ENCODE data around the gene ROR2.

The ROR2 gene

DNA sequence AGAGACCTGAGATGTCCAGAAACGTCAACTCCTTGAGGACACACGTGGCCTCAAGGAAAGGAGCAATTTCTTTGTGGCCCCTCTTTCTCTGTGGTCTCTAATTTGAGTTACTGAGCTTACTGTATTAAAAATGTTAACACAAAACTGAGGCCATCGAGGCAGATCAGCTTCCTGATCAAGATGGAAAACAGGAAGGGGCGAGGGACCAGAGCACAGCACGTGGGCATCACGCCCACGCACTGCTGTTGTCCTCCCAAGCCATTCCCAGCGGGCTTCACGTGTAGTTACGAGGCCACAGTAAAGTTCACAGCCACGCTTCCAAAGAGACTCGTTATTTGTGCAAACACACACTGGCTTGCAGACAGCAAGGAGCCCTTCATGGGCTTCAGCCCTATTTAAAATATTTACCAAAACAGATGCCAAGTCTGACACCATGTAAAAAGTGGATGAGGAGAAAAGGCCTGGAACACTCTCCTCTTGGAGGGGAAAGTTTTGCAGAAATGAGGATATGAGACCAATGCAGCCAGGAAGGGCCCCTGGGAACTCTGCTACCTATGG lies 149.5 kb downstream of the ROR2 start:
- TF ChIP-seq, protein P1, sequence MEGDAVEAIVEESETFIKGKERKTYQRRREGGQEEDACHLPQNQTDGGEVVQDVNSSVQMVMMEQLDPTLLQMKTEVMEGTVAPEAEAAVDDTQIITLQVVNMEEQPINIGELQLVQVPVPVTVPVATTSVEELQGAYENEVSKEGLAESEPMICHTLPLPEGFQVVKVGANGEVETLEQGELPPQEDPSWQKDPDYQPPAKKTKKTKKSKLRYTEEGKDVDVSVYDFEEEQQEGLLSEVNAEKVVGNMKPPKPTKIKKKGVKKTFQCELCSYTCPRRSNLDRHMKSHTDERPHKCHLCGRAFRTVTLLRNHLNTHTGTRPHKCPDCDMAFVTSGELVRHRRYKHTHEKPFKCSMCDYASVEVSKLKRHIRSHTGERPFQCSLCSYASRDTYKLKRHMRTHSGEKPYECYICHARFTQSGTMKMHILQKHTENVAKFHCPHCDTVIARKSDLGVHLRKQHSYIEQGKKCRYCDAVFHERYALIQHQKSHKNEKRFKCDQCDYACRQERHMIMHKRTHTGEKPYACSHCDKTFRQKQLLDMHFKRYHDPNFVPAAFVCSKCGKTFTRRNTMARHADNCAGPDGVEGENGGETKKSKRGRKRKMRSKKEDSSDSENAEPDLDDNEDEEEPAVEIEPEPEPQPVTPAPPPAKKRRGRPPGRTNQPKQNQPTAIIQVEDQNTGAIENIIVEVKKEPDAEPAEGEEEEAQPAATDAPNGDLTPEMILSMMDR (IDR thresholded peaks at IDR 0.05): no peak

DNA sequence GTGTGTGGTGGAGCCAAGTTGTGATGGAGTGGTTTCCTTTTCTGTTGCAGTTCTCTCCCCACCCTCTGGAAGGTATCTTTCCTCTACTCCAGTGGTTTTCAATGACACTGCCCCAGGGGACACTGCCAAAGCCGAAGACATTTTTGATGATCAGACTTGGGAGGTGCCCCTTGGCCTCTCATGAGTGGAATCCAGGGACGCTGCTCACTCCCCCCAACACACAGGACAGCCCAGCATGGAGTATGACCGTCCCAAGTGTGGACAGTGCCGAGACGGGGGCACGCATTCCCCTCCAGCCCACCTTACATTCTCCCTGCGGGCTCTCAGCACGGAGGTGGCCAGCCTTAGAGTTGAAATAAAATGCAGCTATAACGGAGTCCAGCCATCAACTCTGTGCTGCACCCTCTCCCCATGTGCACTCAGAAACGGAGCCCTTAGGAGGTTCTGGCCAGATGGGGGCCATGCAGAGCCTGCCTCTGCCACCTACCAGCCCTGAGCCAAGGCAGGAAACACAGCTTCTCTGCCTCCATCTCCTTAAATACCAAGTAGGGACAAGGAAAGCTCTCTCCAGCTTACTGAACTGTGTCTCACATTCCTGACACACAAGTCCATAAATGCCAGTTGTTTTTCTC lies 150.8 kb downstream of the ROR2 start:
- TF ChIP-seq, protein P1 (IDR thresholded peaks at IDR 0.05): no peak

DNA sequence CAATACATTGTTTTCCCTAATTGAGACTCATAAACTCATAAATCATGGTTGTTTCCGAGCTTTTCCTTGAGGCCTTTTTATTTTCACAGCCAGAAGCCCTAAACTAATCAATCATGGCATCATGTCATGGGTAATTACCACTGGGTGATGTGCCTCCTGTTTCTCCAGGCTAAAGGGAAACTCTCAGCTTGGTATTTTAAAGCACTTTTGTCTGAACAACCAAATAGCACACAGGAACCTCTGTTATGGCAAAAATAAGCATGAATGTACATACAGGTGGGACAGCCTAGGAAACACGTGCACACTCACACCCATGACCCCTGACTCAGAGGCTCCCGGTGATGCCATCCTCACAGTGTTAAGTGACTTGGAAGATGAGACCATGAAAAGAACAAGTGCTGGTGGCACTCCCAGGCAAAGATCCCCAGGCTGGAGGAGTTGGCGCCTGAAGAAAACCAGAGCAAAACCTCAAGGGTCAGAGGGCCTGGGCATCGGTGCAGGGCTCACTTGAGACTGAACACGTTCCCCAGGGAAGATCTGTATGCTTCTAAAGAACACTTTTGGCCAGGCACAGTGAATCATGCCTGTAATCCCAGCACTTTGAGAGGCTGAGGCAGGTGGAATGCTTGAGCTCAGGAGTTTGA lies 154.3 kb downstream of the ROR2 start:
- TF ChIP-seq, protein P1 (IDR thresholded peaks at IDR 0.05): no peak

DNA sequence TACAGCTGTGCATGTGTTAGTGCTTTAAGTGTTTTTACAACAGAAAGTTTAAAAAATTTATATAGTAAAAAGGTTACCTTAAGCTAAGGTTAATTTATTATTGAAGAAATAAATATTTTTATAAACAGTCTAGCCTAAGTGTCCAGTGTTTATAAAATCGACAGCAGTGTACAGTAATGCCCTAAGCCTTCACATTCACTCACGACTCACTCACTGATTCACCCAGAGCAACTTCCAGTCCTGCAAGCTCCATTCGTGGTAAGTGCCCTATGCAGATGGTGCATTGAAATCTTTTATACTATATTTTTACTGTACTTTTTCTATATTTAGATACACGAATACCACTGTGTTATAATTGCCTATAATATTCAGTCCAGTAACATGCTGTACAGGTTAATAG lies 159.1 kb downstream of the ROR2 start:
- TF ChIP-seq, protein P1 (IDR thresholded peaks at IDR 0.05): no peak

DNA sequence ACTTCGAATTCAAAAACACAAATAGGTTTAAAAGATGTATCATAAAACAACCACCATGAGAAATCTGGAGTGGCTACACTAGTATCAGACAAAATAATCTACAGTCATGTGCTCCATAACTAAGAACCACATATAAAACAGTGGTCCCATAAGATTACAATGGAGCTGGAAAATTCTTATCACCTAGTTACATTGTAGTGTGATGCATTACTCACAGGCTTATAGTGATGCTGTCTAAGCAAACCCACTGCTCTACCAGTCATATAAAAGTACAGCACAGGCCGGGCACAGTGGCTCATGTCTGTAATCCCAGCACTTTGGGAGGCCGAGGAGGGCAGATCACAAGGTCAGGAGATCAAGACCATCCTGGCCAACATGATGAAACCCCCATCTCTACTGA lies 160.1 kb downstream of the ROR2 start:
- TF ChIP-seq, protein P1 (IDR thresholded peaks at IDR 0.05): no peak

DNA sequence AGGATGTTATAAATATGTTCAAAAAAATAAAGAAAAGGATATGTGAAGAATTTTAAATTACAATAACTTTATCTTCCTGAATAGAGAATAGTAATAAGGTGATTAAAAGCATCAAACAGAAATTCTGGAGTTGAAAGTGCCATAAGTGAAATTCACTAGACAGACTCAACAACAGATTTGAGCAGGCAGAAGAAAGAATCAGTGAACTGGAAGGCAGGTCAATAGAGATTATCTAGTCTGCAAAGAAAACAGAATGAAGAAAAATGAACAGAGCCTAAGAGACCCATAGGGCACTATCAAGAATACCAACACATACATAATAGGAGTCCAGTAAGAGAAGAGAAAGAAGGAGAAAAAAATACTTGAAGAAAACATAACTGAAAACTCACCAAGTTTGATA lies 162.1 kb downstream of the ROR2 start:
- TF ChIP-seq, protein P1 (IDR thresholded peaks at IDR 0.05): no peak

DNA sequence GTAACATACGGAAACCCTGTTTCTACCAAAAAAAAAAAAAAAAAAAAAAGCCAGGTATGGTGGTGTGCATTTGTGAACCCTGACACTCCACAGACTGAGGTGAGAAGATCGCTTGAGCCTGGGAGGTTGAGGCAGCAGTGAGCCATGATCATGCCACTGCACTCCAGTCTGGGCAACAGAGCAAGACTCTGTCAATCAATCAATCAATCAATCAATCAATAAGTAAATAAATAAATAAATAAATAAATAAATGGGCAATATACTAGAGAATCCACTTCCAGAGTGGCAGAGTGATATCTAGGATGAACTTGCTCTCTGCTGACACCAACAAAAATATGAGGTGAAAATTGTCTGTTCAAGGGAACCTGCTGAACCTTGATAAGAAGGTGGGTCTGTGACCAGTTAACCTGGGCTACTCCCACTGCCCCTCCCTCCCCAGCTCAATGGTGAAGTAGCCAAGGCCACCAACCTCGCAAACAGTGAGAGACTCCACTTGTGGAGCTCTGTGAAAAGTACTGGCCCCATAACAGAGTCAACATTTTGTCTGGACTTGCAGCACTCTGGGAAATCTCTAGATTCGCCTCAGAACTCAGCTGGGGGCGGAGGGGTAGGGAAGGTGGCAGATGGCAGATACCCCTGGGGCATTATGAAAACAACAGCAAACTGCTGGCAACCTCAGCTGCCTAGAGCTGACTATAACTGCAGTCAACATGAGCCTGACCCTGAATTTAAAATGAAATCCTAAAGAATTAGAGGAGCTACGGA lies 163.7 kb downstream of the ROR2 start:
- TF ChIP-seq, protein P1 (IDR thresholded peaks at IDR 0.05): no peak
